AG10803 (cell line): Measurements from ENCODE around the gene OR2A25.
A peak's percentile ranks its signal among the peaks of the same experiment; 100 is the strongest.

ENCODE experiments used
- DNase-seq: peaks from one replicate; pipeline ENCODE4 v3.0.0; 2010; ENCODE audit warnings: low read depth
- H3K4me3 ChIP-seq: 2 replicates; pipeline ENCODE4 v1.5.1; 2011; ENCODE audit warnings: mild to moderate bottlenecking, low read length, control low read depth
- CTCF ChIP-seq: conservative IDR thresholded peaks from 2 replicates; pipeline ENCODE4 v1.5.1; 2011; ENCODE audit warnings: mild to moderate bottlenecking, low read length, control low read depth, inconsistent platforms

Gene OR2A25

GRCh38 chr7:144069511-144069910 is at the start of gene OR2A25:
Gene OR2A25 (plus strand): TSS chr7:144069811. CDS start chr7:144074220, 4,409 bp downstream.
- no peak for TF ChIP-seq CTCF
- DNase-seq: no peak
- no peak within 1 kb of the TSS for H3K4me3 ChIP-seq

GRCh38 chr7:144020340-144020739 is 49.3 kb upstream of the OR2A25 start:
- TF ChIP-seq CTCF: no peak

GRCh38 chr7:144022169-144022568 is 47.4 kb upstream of the OR2A25 start:
- no peak for TF ChIP-seq CTCF
- H3K4me3 ChIP-seq: no peak overlapping the region
- no peak for DNase-seq

More at GRCh38 chr7:144020340-144020739, 49.3 kb upstream of the OR2A25 start:
- DNase-seq: no peak
- H3K4me3 ChIP-seq: no peak overlapping the region

- DNase-seq: no peak
- no peak overlapping the region for H3K4me3 ChIP-seq
- TF ChIP-seq CTCF: no peak
Measured at GRCh38 chr7:144023171-144023827, 46.3 kb upstream of the OR2A25 start.

GRCh38 chr7:144024213-144024612 is 45.4 kb upstream of the OR2A25 start:
- TF ChIP-seq CTCF: no peak
- DNase-seq: no peak
- H3K4me3 ChIP-seq: no peak overlapping the region

- no peak overlapping the region for H3K4me3 ChIP-seq
- DNase-seq: no peak
- TF ChIP-seq CTCF: no peak
Measured at GRCh38 chr7:144026203-144026883, 43.3 kb upstream of the OR2A25 start.

- peak; percentile 59 for TF ChIP-seq CTCF
- DNase-seq: peak; percentile 23
Measured at GRCh38 chr7:144027070-144027469, 42.5 kb upstream of the OR2A25 start.

More at GRCh38 chr7:144027070-144027469, 42.5 kb upstream of the OR2A25 start:
- no peak overlapping the region for H3K4me3 ChIP-seq
